ENCODE results near the gene C19orf33.
"Not testable (repeated sequence)": the region's sequence is repeated elsewhere in the genome, so short reads cannot be mapped to it uniquely, and the experiment has no call there.

C19orf33 gene

DNA sequence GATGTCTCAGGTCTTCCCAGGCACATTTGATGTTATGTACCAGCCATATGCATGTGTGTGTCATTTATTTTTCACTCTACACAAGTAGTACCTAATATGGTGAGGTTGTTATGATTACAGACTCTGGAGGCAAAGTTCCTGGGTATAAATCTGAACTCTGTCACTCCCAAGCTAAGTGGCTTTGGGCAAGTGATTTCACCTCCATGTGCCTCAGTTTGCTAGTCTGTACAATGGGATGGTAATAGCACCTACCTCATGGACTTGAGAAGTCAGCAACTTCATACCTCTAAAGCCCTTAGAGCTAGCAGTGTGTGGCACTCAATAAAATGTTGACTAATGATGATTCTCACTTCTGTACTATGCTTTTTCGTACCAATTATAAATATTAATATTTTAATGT lies 27.7 kb downstream of the C19orf33 start:
- Histone ChIP-seq H3K9me3 (replicated peaks in 1 of 11) (no peaks in the 10 kb centered on the region), H3K27ac (no peak overlapping the region), H3K36me3 (peaks cover 35 to 52% (median 45%) of the 10 kb centered on the region in 11 experiments), H3K9ac (no peak overlapping the region), H3K27me3 (no peaks in the 10 kb centered on the region), H3K4me1 (peaks cover 0 to 7% (median 4%) of the 10 kb centered on the region in 10 experiments; a peak in 6 of 20 replicates), H3K4me3 (no peak overlapping the region), H4K20me1 (peaks cover 0 to 19% (median 0%) of the 10 kb centered on the region in 11 experiments; a peak in 2 of 22 replicates), H3K4me2 (no peak overlapping the region)
- no peak for TF ChIP-seq Cebpa-rat (IDR thresholded peaks at IDR 0.05)

DNA sequence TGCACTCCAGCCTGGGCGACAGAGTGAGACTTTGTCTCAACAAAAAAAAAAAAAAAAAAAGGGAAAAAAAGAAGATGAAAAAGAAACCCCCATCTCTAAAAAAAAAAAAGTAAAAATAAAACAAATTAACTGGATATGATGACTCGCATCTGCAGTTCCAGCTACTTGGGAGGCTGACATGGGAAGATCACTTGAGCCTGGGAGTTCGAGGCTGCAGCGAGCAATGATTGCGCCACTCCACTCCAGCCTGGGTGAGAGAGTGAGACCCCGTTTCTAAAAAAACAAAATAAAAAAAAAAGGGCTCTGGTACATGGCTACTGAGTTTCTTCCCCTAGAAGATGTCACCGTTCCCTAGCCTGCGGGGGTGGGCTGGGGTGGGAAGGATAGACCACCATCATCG lies 29.2 kb downstream of the C19orf33 start:
- Histone ChIP-seq H4K20me1 (peaks cover 0 to 17% (median 0%) of the 10 kb centered on the region in 11 experiments; a peak in 1 of 22 replicates), H3K9me3 (replicated peaks in 1 of 11) (no peaks in the 10 kb centered on the region), H3K4me1 (peaks cover 8 to 15% (median 13%) of the 10 kb centered on the region in 10 experiments; a peak in 19 of 20 replicates), H3K4me3 (no peak overlapping the region), H3K27me3 (no peaks in the 10 kb centered on the region), H3K27ac (no peak overlapping the region), H3K9ac (no peak overlapping the region), H3K4me2 (no peak overlapping the region), H3K36me3 (peaks cover 20 to 37% (median 30%) of the 10 kb centered on the region in 11 experiments)
- TF ChIP-seq Cebpa-rat (IDR thresholded peaks at IDR 0.05), result no peak

DNA sequence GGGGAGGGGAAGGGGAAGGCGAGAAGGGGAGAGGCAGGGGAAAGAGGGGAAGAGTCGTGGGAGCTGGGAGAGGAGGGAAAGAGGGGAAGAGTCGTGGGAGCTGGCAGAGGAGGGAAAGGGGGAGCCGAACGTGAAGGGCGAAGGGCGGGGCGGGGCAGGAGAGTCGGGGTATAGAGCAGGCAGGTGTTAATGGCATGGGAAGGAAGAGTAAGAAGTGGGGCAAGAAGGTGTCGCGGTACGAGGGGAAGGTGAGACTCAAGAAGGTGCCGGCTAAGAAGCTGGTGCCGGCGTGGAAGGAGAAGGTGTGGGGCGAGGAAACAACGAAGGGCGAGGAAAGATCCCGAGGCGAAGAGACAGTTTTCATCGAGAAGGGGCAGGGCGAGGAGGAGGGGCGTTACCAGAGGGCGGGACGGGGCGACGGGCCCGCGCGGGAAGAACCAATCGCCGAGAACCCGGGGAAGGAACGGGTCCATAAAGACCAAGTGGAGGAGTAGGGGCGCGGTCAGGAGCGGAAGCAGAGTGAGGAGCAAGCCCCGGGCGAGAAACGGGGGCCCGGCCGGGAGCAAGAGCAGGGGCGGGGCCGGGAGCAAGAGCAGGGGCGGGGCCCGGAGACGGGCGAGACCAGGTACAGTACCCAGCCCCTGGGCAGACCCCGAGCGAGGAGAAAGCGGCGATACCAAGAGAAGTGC lies 32.0 kb downstream of the C19orf33 start:
- Histone ChIP-seq H3K9me3 (replicated peaks in 1 of 11) (no peaks in the 10 kb centered on the region), H3K27ac (peak overlapping the region; percentile 49 to 79 (median 71); a peak in 20 of 22 replicates), H3K4me1 (peaks cover 8 to 15% (median 13%) of the 10 kb centered on the region in 10 experiments; a peak in 19 of 20 replicates), H3K27me3 (no peaks in the 10 kb centered on the region), H3K36me3 (peaks cover 0 to 8% (median 5%) of the 10 kb centered on the region in 11 experiments; a peak in 12 of 22 replicates), H3K9ac (peak overlapping the region; percentile 55 to 77 (median 74)), H3K4me3 (peak overlapping the region; percentile 67 to 83 (median 75)), H3K4me2 (peak overlapping the region; percentile 84 to 98 (median 92)), H4K20me1 (peaks cover 0 to under 1% (median 0%) of the 10 kb centered on the region in 11 experiments; a peak in 1 of 22 replicates)
- TF ChIP-seq Cebpa-rat (IDR thresholded peaks at IDR 0.05), result no peak

DNA sequence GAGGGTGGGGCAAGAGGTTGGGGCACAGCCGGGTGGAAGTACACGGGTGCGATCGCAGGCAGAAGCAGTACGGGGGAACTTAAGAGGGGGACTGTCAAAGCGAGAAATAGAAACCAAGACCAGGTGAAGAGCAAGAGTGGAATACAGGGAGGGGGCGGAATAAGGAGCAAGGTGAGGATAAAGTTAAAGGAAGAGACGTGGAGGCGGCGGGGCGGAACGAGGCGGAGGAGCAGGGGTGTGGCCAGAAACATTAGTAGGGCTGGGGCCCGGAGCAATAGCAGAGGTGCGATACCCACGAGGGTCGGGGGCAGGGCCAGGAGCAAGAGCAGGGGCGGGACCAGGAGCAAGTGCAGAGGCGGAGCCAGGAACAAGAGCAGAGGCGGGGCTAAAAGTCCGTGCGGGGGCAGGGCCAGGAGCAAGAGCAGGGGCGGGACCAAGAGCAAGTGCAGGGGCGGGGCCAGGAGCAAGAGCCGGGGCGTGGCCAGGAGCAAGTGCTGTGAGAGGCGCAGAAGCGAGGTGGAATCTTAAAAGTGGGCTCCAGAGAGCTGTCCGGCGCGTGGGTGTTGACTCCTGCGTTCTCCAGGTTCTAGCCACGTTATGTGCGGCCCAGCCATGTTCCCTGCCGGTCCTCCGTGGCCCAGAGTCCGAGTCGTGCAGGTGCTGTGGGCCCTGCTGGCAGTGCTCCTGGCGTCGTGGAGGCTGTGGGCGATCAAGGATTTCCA lies 32.7 kb downstream of the C19orf33 start:
- peak overlapping the region; percentile 55 to 77 (median 74) for H3K9ac ChIP-seq
- no peaks in the 10 kb centered on the region; a peak in 1 of 22 replicates for H4K20me1 ChIP-seq
- H3K9me3 ChIP-seq (replicated peaks in 1 of 11), result no peaks in the 10 kb centered on the region
- H3K4me1 ChIP-seq, result peaks cover 8 to 15% (median 13%) of the 10 kb centered on the region in 10 experiments; a peak in 19 of 20 replicates
- H3K36me3 ChIP-seq, result peaks cover 0 to 1% (median 0%) of the 10 kb centered on the region in 11 experiments; a peak in 3 of 22 replicates
- peak overlapping the region; percentile 67 to 83 (median 75) for H3K4me3 ChIP-seq
- H3K27me3 ChIP-seq, result no peaks in the 10 kb centered on the region
- H3K4me2 ChIP-seq, result peak overlapping the region; percentile 84 to 98 (median 92)
- H3K27ac ChIP-seq, result peak overlapping the region; percentile 49 to 79 (median 66); a peak in 20 of 22 replicates
- no peak for TF ChIP-seq Cebpa-rat (IDR thresholded peaks at IDR 0.05)

DNA sequence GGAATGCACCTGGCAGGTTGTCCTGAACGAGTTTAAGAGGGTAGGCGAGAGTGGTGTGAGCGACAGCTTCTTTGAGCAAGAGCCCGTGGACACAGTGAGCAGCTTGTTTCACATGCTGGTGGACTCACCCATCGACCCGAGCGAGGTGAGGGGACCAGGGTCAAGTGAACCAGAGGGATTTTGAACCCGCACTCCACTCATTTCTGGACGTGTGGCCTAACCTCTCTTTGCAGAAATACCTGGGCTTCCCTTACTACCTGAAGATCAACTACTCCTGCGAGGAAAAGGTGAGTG lies 33.3 kb downstream of the C19orf33 start:
- no peaks in the 10 kb centered on the region; a peak in 1 of 22 replicates for H4K20me1 ChIP-seq
- no peak overlapping the region for H3K27ac ChIP-seq
- no peaks in the 10 kb centered on the region for H3K9me3 ChIP-seq (replicated peaks in 1 of 11)
- peak overlapping the region; percentile 67 to 83 (median 75) for H3K4me3 ChIP-seq
- H3K9ac ChIP-seq, result peak overlapping the region in 7 of 11 experiments; percentile 26 to 75 (median 52); a peak in 10 of 22 replicates
- H3K4me2 ChIP-seq, result peak overlapping the region; percentile 84 to 98 (median 92)
- H3K4me1 ChIP-seq, result peaks cover 8 to 15% (median 13%) of the 10 kb centered on the region in 10 experiments; a peak in 19 of 20 replicates
- no peaks in the 10 kb centered on the region for H3K27me3 ChIP-seq
- no peak for TF ChIP-seq Cebpa-rat (IDR thresholded peaks at IDR 0.05)
- H3K36me3 ChIP-seq, result no peaks in the 10 kb centered on the region

DNA sequence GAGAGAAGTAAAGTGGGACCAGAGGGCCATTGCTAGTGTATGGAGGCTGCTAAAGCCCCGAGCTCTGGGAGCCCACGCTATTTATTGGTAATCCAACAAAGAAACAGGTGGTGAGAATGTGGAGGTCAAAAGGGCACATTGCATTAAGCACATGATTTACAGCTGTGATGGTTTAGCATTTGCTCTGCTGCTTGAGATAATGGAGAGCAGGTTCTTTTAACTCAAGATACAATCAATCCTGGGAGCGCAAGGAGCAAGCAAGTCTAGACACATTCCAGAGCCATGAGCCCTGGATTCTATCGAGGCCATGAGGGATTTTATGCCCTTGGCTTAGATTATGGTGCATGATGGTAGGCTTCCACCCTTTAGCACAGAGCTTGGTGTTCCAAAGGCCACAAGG lies 35.0 kb downstream of the C19orf33 start:
- not testable (repeated sequence) for H4K20me1 ChIP-seq; H3K4me2 ChIP-seq; H3K4me3 ChIP-seq; H3K27me3 ChIP-seq; H3K9ac ChIP-seq; H3K27ac ChIP-seq; H3K9me3 ChIP-seq (replicated peaks in 1 of 11); H3K36me3 ChIP-seq
- peaks cover 8 to 15% (median 13%) of the 10 kb centered on the region in 10 experiments; a peak in 19 of 20 replicates for H3K4me1 ChIP-seq

DNA sequence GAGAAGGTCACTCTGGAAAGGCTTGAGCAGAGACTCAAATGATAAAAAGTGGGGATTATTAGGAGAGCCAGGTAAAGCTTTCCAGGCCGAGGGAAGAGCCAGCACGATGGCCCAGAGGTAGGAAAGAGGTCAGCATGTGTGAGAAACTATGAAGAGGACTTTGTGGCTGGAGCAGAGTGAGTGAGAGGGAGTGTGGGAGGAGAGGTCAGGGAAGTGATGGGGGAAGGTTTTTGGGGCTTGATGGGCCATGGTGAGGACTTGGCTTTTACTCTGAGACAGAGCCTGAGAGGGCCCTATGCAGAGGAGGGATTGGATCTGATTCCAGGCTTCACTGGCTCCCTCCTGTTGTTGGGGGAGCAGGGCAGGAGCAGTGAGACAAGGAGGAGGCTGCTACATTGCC lies 36.9 kb downstream of the C19orf33 start:
- H3K4me3 ChIP-seq, result no peak overlapping the region
- no peak overlapping the region for H3K9ac ChIP-seq
- no peak overlapping the region for H3K27ac ChIP-seq
- H3K27me3 ChIP-seq, result no peaks in the 10 kb centered on the region
- no peak overlapping the region for H3K4me2 ChIP-seq
- H3K9me3 ChIP-seq (replicated peaks in 1 of 11), result no peaks in the 10 kb centered on the region
- H4K20me1 ChIP-seq, result no peaks in the 10 kb centered on the region; a peak in 1 of 22 replicates
- H3K36me3 ChIP-seq, result no peaks in the 10 kb centered on the region; a peak in 2 of 22 replicates
- peaks cover 6 to 10% (median 9%) of the 10 kb centered on the region in 10 experiments; a peak in 19 of 20 replicates for H3K4me1 ChIP-seq
- TF ChIP-seq Cebpa-rat (IDR thresholded peaks at IDR 0.05), result no peak

DNA sequence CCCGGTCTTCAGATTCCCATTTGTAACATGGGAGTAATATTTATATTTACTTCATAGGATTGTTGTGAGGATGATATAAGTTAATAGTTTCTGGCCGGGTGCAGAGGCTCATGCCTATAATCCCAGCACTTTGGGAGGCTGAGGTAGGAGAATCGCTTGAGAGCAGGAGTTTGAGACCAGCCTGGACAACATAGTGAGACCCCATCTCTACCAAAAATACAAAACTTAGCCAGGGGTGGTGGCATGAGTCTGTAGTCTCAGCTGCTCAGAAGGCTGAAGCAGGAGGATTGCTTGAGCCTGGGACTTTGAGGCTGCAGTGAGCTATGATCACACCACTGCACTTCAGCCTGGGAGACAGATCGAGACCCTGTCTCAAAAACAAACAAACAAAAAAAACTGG lies 42.8 kb downstream of the C19orf33 start:
- no peak for TF ChIP-seq Cebpa-rat (IDR thresholded peaks at IDR 0.05)
- no peak overlapping the region for H3K27ac ChIP-seq
- H4K20me1 ChIP-seq, result no peaks in the 10 kb centered on the region
- H3K9ac ChIP-seq, result no peak overlapping the region
- H3K9me3 ChIP-seq (replicated peaks in 1 of 11), result no peaks in the 10 kb centered on the region
- H3K4me3 ChIP-seq, result no peak overlapping the region
- H3K4me1 ChIP-seq, result peaks cover 0 to 4% (median 2%) of the 10 kb centered on the region in 10 experiments; a peak in 13 of 20 replicates
- no peaks in the 10 kb centered on the region; a peak in 2 of 22 replicates for H3K36me3 ChIP-seq
- no peaks in the 10 kb centered on the region for H3K27me3 ChIP-seq
- no peak overlapping the region for H3K4me2 ChIP-seq

DNA sequence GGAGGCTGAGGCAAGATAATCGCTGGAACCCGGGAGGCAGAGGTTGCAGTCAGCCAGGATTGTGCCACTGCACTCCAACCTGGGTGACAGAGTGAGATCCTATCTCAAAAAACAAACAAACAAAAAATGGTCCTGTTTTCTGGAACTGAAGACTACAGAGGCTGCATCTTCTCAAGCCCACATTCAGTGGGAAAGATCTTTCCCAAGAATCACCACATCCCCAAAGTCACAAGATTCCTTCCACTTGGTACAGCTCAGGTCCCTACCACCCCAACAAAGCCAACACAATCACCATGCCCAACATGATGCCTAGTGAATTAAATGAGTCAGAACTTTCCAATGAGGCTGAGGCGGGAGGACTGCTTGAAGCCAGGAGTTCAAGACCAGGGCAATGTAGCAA lies 46.8 kb downstream of the C19orf33 start:
- Histone ChIP-seq H3K27ac (no peak overlapping the region), H3K9ac (no peak overlapping the region), H3K27me3 (no peaks in the 10 kb centered on the region), H3K9me3 (replicated peaks in 1 of 11) (no peaks in the 10 kb centered on the region), H4K20me1 (no peaks in the 10 kb centered on the region), H3K4me2 (no peak overlapping the region), H3K4me3 (no peak overlapping the region), H3K4me1 (peaks cover 0 to 17% (median 12%) of the 10 kb centered on the region in 10 experiments; a peak in 14 of 20 replicates), H3K36me3 (no peaks in the 10 kb centered on the region)
- no peak for TF ChIP-seq Cebpa-rat (IDR thresholded peaks at IDR 0.05)

Data from BLaER1 treated with 17β-estradiol and CSF1 and Interleukin-3, amounts not matched to agents 10 nM and 100 nM (cell line).